Tibial artery (tissue), 4 donors: ENCODE data around the gene SLC9A5.
A peak's percentile ranks its signal among the peaks of the same experiment; 100 is the strongest.

Source experiments
- DNase-seq, 2 donors: peaks; one replicate each; pipeline ENCODE4 v3.0.0-alpha.2; 2019
- H3K27ac ChIP-seq, 2 donors: fragments of 200-600 bp; sonication (generic) in 1 of 2; 1 replicate in 1 of 2; 2 replicates in 1 of 2; pipeline ENCODE4 v1.5.1; 2018 to 2019; ENCODE audit warnings: mild to moderate bottlenecking in 1 of 2
- H3K27me3 ChIP-seq, 2 donors: fragments of 200-600 bp; sonication (generic) in 1 of 2; one replicate each; pipeline versions ENCODE4 v1.5.1 to v1.6.0; 2016 to 2019
- H3K36me3 ChIP-seq, 3 donors: fragments of 200-600 bp; sonication (generic) in 2 of 3; one replicate each; pipeline ENCODE4 v1.5.1; 2016 to 2019; ENCODE audit warnings: mild to moderate bottlenecking in 2 of 3
- H3K4me1 ChIP-seq, 4 donors: fragments of 200-600 bp; sonication (generic) in 2 of 4; 1 replicate in 3 of 4; 2 replicates in 1 of 4; pipeline ENCODE4 v1.5.1; 2016 to 2019
- H3K4me3 ChIP-seq, 2 donors: fragments of 200-600 bp; sonication (generic) in 1 of 2; 1 replicate in 1 of 2; 2 replicates in 1 of 2; pipeline ENCODE4 v1.5.1; 2018 to 2019; ENCODE audit warnings: mild to moderate bottlenecking in 2 of 2
- H3K9me3 ChIP-seq, 3 donors: fragments of 200-600 bp; sonication (generic) in 1 of 3; one replicate each; pipeline ENCODE4 v1.5.1; 2016 to 2019
- CTCF ChIP-seq, 2 experiments: fragments of 200-600 bp in 1 of 2; fragments of 450-650 bp in 1 of 2; IDR thresholded peaks; one replicate each; pipeline ENCODE4 v1.5.1; 2017 to 2019; ENCODE audit warnings: antibody characterized with exemption in 2 of 2, mild to moderate bottlenecking in 1 of 2, moderate library complexity in 1 of 2
- intact Hi-C: fragments of 100-400 bp; cut with DNase I; formaldehyde crosslinking; loops from one replicate; pipeline ENCODE4 v1.15.0; 2023; ENCODE audit warnings: low total_unique reads

The SLC9A5 gene

GRCh38 chr16:67283826-67284555 lies 35.2 kb downstream of the SLC9A5 start:
- intact Hi-C loops: no loop called here

GRCh38 chr16:67284699-67285646 lies 36.2 kb downstream of the SLC9A5 start:
- H3K36me3 ChIP-seq: peaks cover 0 to 43% (median 0%) of the 10 kb centered on the region in 3 donors
- intact Hi-C loops: no loop called here
- no peak overlapping the region for H3K4me3 ChIP-seq
- H3K27me3 ChIP-seq: no peaks in the 10 kb centered on the region
- peak; percentile 42 to 44 for TF ChIP-seq CTCF (IDR thresholded peaks at IDR 0.05)
- H3K9me3 ChIP-seq: no peaks in the 10 kb centered on the region
- peaks cover 0 to 11% (median 3%) of the 10 kb centered on the region in 4 donors for H3K4me1 ChIP-seq
- H3K27ac ChIP-seq: no peak overlapping the region
- no peak for DNase-seq

More at GRCh38 chr16:67283826-67284555, 35.2 kb downstream of the SLC9A5 start:
- Histone ChIP-seq H3K9me3 (no peaks in the 10 kb centered on the region), H3K36me3 (peaks cover 0 to 43% (median 0%) of the 10 kb centered on the region in 3 donors), H3K4me1 (peaks cover 0 to 20% (median 7%) of the 10 kb centered on the region in 4 donors), H3K4me3 (no peak overlapping the region), H3K27me3 (no peaks in the 10 kb centered on the region), H3K27ac (no peak overlapping the region)
- DNase-seq: no peak
- no peak for TF ChIP-seq CTCF (IDR thresholded peaks at IDR 0.05)

DNA sequence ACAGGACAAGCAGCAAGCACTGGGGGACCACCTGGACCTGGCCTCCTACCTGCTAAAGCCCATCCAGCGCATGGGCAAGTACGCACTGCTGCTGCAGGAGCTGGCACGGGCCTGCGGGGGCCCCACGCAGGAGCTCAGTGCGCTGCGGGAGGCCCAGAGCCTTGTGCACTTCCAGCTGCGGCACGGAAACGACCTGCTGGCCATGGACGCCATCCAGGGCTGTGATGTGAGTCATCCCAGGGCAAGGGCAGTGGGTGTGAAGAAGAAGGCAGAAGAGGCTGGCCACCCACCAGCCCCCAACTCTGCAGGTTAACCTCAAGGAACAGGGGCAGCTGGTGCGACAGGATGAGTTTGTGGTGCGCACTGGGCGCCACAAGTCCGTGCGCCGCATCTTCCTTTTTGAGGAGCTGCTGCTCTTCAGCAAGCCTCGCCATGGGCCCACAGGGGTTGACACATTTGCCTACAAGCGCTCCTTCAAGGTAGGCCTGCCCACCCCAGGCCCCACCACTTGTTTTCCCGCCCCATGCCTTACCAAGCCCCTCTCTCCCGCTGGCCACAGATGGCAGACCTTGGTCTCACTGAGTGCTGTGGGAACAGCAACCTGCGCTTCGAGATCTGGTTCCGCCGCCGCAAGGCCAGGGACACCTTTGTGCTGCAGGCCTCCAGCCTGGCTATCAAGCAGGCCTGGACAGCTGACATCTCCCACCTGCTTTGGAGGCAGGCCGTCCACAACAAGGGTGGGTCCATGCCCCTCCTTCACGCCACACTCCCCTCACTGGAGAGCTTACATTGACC lies 37.9 kb downstream of the SLC9A5 start:
- no peak for TF ChIP-seq CTCF (IDR thresholded peaks at IDR 0.05)
- Histone ChIP-seq H3K27me3 (no peaks in the 10 kb centered on the region), H3K9me3 (no peaks in the 10 kb centered on the region), H3K36me3 (peaks cover 0 to 43% (median 0%) of the 10 kb centered on the region in 3 donors), H3K4me1 (peaks cover 0 to 7% (median 3%) of the 10 kb centered on the region in 4 donors), H3K4me3 (no peak overlapping the region), H3K27ac (no peak overlapping the region)
- intact Hi-C loops: no loop called here
- DNase-seq: no peak

GRCh38 chr16:67287960-67288359 lies 39.2 kb downstream of the SLC9A5 start:
- no peak overlapping the region for H3K4me3 ChIP-seq
- H3K9me3 ChIP-seq: no peaks in the 10 kb centered on the region
- no peaks in the 10 kb centered on the region for H3K27me3 ChIP-seq
- peaks cover 0 to 7% (median 3%) of the 10 kb centered on the region in 4 donors for H3K4me1 ChIP-seq
- no peak for DNase-seq
- intact Hi-C loops: no loop called here
- no peak for TF ChIP-seq CTCF (IDR thresholded peaks at IDR 0.05)
- H3K36me3 ChIP-seq: peaks cover 0 to 34% (median 0%) of the 10 kb centered on the region in 3 donors
- H3K27ac ChIP-seq: no peak overlapping the region

DNA sequence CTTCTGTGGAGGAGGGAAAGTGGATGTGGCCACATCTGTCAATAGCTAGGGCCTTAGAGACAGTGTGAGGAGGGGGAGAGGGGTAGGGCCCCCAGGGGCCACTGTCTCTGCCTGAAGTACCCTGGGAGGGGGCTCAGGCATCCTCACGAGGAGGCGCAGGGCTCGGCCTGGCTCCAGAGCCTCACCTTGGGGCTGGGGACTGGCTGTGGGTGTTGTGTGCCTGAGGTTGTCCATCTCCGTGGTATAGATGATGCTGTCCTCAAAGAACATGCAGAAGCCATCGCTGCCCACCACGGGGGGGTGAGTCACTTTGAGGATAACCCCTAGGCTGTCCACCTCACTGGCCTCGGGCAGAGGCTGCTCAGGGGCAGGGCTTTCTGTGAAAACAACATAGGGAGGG lies 42.7 kb downstream of the SLC9A5 start:
- H3K27me3 ChIP-seq: no peaks in the 10 kb centered on the region
- no peak overlapping the region for H3K27ac ChIP-seq
- H3K4me3 ChIP-seq: no peak overlapping the region
- DNase-seq: no peak
- intact Hi-C loops: no loop called here
- no peaks in the 10 kb centered on the region for H3K9me3 ChIP-seq
- no peak for TF ChIP-seq CTCF (IDR thresholded peaks at IDR 0.05)
- H3K36me3 ChIP-seq: peaks cover 0 to 21% (median 0%) of the 10 kb centered on the region in 3 donors
- no peaks in the 10 kb centered on the region for H3K4me1 ChIP-seq
